Prostate gland (tissue), 2 donors: Measurements from ENCODE around the gene RASSF9. TPM values are rescaled to one million over a fixed set of nuclear protein-coding genes. Genes with fewer than 3 reads are reported as not detected.

ENCODE experiments used
- DNase-seq: peaks from one replicate; pipeline ENCODE4 v3.0.0-alpha.2; 2019; ENCODE audit warnings: low spot score
- H3K27ac ChIP-seq, 2 donors: fragments of 200-600 bp; sonication (generic); 2 replicates each; pipeline ENCODE4 v1.5.1; 2017 to 2019
- H3K27me3 ChIP-seq: fragments of 200-600 bp; sonication (generic); replicated peaks from 2 replicates; pipeline ENCODE4 v1.5.1; 2019; ENCODE audit not compliant: insufficient read depth
- H3K36me3 ChIP-seq, 2 donors: fragments of 200-600 bp; sonication (generic); 1 replicate in 1 of 2; 2 replicates in 1 of 2; pipeline versions ENCODE4 v1.5.1 to v1.8.1; 2017 to 2019
- H3K4me1 ChIP-seq: fragments of 200-600 bp; sonication (generic); replicated peaks from 2 replicates; pipeline ENCODE4 v1.5.1; 2019
- H3K4me3 ChIP-seq, 2 donors: fragments of 200-600 bp; sonication (generic); 2 replicates each; pipeline ENCODE4 v1.5.1; 2017 to 2019
- H3K9me3 ChIP-seq: fragments of 200-600 bp; sonication (generic); 2 replicates; pipeline ENCODE4 v1.5.1; 2017
- CTCF ChIP-seq, 4 experiments: fragments of 200-600 bp in 2 of 4; fragments of 450-650 bp in 2 of 4; sonication (generic) in 2 of 4; IDR thresholded peaks; 1 replicate in 3 of 4; 2 replicates in 1 of 4; pipeline ENCODE4 v1.5.1; 2016 to 2019; ENCODE audit warnings: antibody characterized with exemption in 4 of 4, mild to moderate bottlenecking in 2 of 4, moderate library complexity in 2 of 4
- POLR2A ChIP-seq: fragments of 450-650 bp; IDR thresholded peaks from one replicate; pipeline ENCODE4 v1.6.1; 2016; ENCODE audit warnings: antibody characterized with exemption, mild to moderate bottlenecking
- POLR2AphosphoS5 ChIP-seq: sonication (generic); formaldehyde crosslinking; IDR thresholded peaks from one replicate; pipeline ENCODE4 v1.6.1; 2017; ENCODE audit warnings: antibody characterized with exemption
- intact Hi-C: fragments of 100-400 bp; cut with DNase I; formaldehyde crosslinking; loops from one replicate; pipeline ENCODE4 v1.14.2; 2022
- total RNA-seq, 2 donors: library from RNA; depleted of rRNA; stranded (reverse); fragments of >200 nt; gene quantifications; one replicate each; pipeline ENCODE4 v1.1.0, GENCODE V29; 2016

The RASSF9 gene
- total RNA-seq, 2 donors from 2014 or later, result 1.4 to 3.5 TPM

DNA sequence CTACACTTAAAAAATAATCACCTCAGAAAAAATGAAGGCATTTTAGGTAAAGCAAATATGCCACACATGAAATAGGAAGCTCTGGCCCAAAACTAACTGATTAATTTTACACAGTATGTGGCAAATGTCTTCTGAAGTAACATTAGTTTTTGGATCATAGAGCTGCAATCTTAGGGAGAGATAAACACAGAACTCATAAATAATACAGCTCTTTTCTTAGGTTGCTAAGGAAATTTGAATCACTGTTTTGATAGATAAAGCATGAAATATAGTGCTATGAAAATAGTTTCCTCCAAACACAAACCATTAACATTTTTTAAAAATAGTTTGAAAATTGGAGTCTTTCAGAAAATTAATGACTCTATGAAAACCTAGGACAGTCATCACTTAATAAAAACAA is 15.0 kb downstream of the RASSF9 start:
- no peaks in the 10 kb centered on the region for H3K27me3 ChIP-seq
- H3K9me3 ChIP-seq, result no peaks in the 10 kb centered on the region
- H3K4me3 ChIP-seq, result no peak overlapping the region
- H3K36me3 ChIP-seq, result no peaks in the 10 kb centered on the region
- no peak for DNase-seq
- no peaks in the 10 kb centered on the region for H3K4me1 ChIP-seq
- TF ChIP-seq POLR2A, result no peak
- TF ChIP-seq CTCF (IDR thresholded peaks at IDR 0.05), result no peak
- TF ChIP-seq POLR2AphosphoS5, result no peak
- no peak overlapping the region for H3K27ac ChIP-seq
- intact Hi-C loops, result no loop called here

- Histone ChIP-seq H3K27me3 (no peaks in the 10 kb centered on the region), H3K4me1 (no peaks in the 10 kb centered on the region), H3K36me3 (no peaks in the 10 kb centered on the region), H3K27ac (no peak overlapping the region), H3K4me3 (no peak overlapping the region), H3K9me3 (no peaks in the 10 kb centered on the region)
- intact Hi-C loops, result no loop called here
- DNase-seq, result no peak
- TF ChIP-seq POLR2AphosphoS5 (no peak), CTCF (IDR thresholded peaks at IDR 0.05) (no peak), POLR2A (no peak)
Observed at GRCh38 chr12:85820101-85820500, 16.1 kb downstream of the RASSF9 start.

DNA sequence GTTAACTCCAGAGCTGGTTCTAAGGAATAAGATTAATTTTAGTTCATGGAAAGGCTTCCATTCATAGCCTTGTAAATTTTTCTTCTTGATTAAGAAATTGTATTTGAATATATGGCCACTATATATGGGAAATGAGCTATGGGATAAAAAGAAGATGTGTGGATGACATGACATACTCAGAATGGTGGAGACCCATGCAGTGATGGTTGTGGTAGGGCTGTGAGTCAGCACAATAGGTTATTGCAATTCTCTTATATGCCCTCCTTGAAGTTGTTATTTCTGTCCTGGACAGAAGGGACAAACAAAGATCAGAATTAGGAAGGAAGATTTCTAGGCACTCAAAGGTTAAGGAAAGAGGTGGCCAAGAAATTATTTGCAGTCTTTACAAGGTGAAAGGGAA is 21.5 kb downstream of the RASSF9 start:
- Histone ChIP-seq H3K4me3 (no peak overlapping the region), H3K27me3 (no peaks in the 10 kb centered on the region), H3K27ac (no peak overlapping the region), H3K36me3 (no peaks in the 10 kb centered on the region), H3K9me3 (no peaks in the 10 kb centered on the region), H3K4me1 (no peaks in the 10 kb centered on the region)
- TF ChIP-seq CTCF (IDR thresholded peaks at IDR 0.05), result no peak
- no peak for TF ChIP-seq POLR2A
- intact Hi-C loops, result no loop called here
- DNase-seq, result no peak

DNA sequence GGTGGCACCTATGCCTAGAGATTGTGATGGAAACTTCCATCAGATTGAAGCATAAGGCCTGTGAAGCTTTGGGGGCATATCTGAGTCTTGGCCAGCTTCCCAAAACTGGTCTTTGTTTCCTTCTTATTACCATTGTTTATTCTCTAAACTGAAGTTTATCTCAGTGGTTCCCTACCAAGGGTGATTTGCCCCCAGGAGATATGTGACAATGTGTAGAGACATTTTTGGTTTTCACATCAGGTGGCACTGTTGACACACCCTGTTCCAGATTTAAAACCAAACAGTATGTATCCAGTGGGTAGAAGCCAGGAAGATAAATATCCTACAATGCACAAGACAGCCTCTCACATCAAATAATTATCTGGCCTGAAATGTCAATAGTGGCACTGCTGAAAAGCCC is 22.1 kb downstream of the RASSF9 start:
- H3K4me1 ChIP-seq, result no peaks in the 10 kb centered on the region
- TF ChIP-seq POLR2A, result no peak
- TF ChIP-seq CTCF (IDR thresholded peaks at IDR 0.05), result no peak
- TF ChIP-seq POLR2AphosphoS5, result no peak
- no peak overlapping the region for H3K27ac ChIP-seq
- no peaks in the 10 kb centered on the region for H3K9me3 ChIP-seq
- DNase-seq, result no peak
- no peaks in the 10 kb centered on the region for H3K36me3 ChIP-seq
- H3K27me3 ChIP-seq, result no peaks in the 10 kb centered on the region
- intact Hi-C loops, result no loop called here
- H3K4me3 ChIP-seq, result no peak overlapping the region

DNA sequence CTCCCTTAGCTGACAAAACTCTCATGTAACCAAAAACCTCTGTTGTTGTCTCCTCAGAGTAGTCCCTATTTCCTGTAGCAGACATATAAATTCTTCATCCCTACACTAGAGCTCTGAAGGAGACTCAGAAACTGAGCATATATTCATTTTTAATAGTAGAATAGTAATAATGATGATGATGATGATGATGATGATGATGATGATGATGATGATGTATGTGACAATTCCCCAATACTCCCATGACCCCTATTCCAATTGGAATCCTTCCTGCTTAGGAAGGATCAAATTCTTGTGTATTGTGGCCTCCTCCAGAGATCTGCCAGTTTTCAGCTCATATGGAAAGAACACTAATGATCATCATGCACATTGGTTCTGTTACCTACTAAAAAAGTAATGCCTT is 26.7 kb downstream of the RASSF9 start:
- no peaks in the 10 kb centered on the region for H3K4me1 ChIP-seq
- H3K27ac ChIP-seq, result no peak overlapping the region
- H3K27me3 ChIP-seq, result no peaks in the 10 kb centered on the region
- no peak for DNase-seq
- no peaks in the 10 kb centered on the region for H3K9me3 ChIP-seq
- no peak for TF ChIP-seq POLR2A
- no peak for TF ChIP-seq POLR2AphosphoS5
- TF ChIP-seq CTCF (IDR thresholded peaks at IDR 0.05), result no peak
- no peak overlapping the region for H3K4me3 ChIP-seq
- no peaks in the 10 kb centered on the region for H3K36me3 ChIP-seq
- intact Hi-C loops, result no loop called here
